Mesenchymal stem cell (in vitro differentiated cells and primary cell): ENCODE measurements around the gene PPP1R9B.
A peak's percentile ranks its signal among the peaks of the same experiment; 100 is the strongest.

Experiments
- DNase-seq: peaks from one replicate; pipeline ENCODE4 v3.0.0-alpha.2; 2013
- H2AFZ ChIP-seq: one replicate; pipeline ENCODE4 v1.6.1; 2013; ENCODE audit warnings: low read depth, mild to moderate bottlenecking, control low read depth, inconsistent platforms, low read length, moderate library complexity
- H2AK5ac ChIP-seq: 2 replicates; pipeline ENCODE4 v1.6.1; 2013; ENCODE audit warnings: low read length, moderate library complexity, mild to moderate bottlenecking, inconsistent platforms; ENCODE audit not compliant: severe bottlenecking
- H2BK120ac ChIP-seq: one replicate; pipeline ENCODE4 v1.6.1; 2013; ENCODE audit warnings: low read depth, mild to moderate bottlenecking, inconsistent platforms, low read length, moderate library complexity
- H2BK12ac ChIP-seq, 2 experiments: one replicate each; pipeline ENCODE4 v1.6.1; 2013; ENCODE audit warnings: inconsistent platforms in 2 of 2, low read length in 2 of 2, mild to moderate bottlenecking in 2 of 2, moderate library complexity in 2 of 2, control low read depth in 1 of 2
- H2BK15ac ChIP-seq: one replicate; pipeline ENCODE4 v1.6.1; 2013; ENCODE audit warnings: mild to moderate bottlenecking, low read depth, inconsistent platforms; ENCODE audit not compliant: poor library complexity, severe bottlenecking
- H2BK5ac ChIP-seq: 2 replicates; pipeline ENCODE4 v1.6.1; 2013; ENCODE audit warnings: low read depth, mild to moderate bottlenecking, low read length, control low read depth, inconsistent platforms; ENCODE audit not compliant: poor library complexity, severe bottlenecking
- H3K14ac ChIP-seq, 2 experiments: one replicate each; pipeline ENCODE4 v1.6.1; 2013; ENCODE audit warnings: inconsistent platforms in 2 of 2, low read length in 2 of 2, control low read depth in 1 of 2, mild to moderate bottlenecking in 1 of 2, moderate library complexity in 1 of 2
- H3K18ac ChIP-seq, 2 experiments: one replicate each; pipeline ENCODE4 v1.6.1; 2013; ENCODE audit warnings: inconsistent platforms in 2 of 2, low read length in 2 of 2, control low read depth in 1 of 2, low read depth in 1 of 2, mild to moderate bottlenecking in 1 of 2
- H3K23ac ChIP-seq, 2 experiments: one replicate each; pipeline ENCODE4 v1.6.1; 2013; ENCODE audit warnings: inconsistent platforms in 2 of 2, low read length in 2 of 2, mild to moderate bottlenecking in 2 of 2, moderate library complexity in 2 of 2, control low read depth in 1 of 2
- H3K27ac ChIP-seq: 2 replicates; pipeline ENCODE4 v1.5.1; 2013; ENCODE audit warnings: mild to moderate bottlenecking, moderate library complexity, low read length, control low read depth, inconsistent platforms; ENCODE audit not compliant: poor library complexity, severe bottlenecking
- H3K27me3 ChIP-seq, 2 experiments: 2 replicates each; pipeline versions ENCODE4 v1.6.1 to v1.7.0; 2013; ENCODE audit warnings: low read length in 2 of 2, mild to moderate bottlenecking in 2 of 2, moderate library complexity in 2 of 2, control low read depth in 1 of 2, inconsistent platforms in 1 of 2; ENCODE audit not compliant: control insufficient read depth in 1 of 2, insufficient read depth in 1 of 2
- H3K36me3 ChIP-seq, 2 experiments: 2 replicates each; pipeline versions ENCODE4 v1.6.1 to v1.7.0; 2013; ENCODE audit warnings: low read length in 2 of 2, control low read depth in 1 of 2, inconsistent platforms in 1 of 2, low read depth in 1 of 2, mild to moderate bottlenecking in 1 of 2; ENCODE audit not compliant: insufficient read depth in 2 of 2, control insufficient read depth in 1 of 2
- H3K4ac ChIP-seq, 2 experiments: one replicate each; pipeline ENCODE4 v1.6.1; 2013; ENCODE audit warnings: inconsistent platforms in 2 of 2, low read length in 2 of 2, mild to moderate bottlenecking in 2 of 2, moderate library complexity in 2 of 2, control low read depth in 1 of 2, low read depth in 1 of 2
- H3K4me1 ChIP-seq: 2 replicates; pipeline ENCODE4 v1.6.1; 2013; ENCODE audit warnings: low read depth, low read length, control low read depth; ENCODE audit not compliant: control insufficient read depth, insufficient read depth
- H3K4me2 ChIP-seq: 2 replicates; pipeline ENCODE4 v1.6.1; 2013; ENCODE audit warnings: low read length, mild to moderate bottlenecking, inconsistent platforms; ENCODE audit not compliant: poor library complexity, severe bottlenecking
- H3K4me3 ChIP-seq, 2 experiments: 2 replicates each; pipeline versions ENCODE4 v1.5.1 to v1.7.0; 2013; ENCODE audit warnings: low read length in 2 of 2, mild to moderate bottlenecking in 2 of 2, control low read depth in 1 of 2, low read depth in 1 of 2; ENCODE audit not compliant: insufficient read depth in 1 of 2
- H3K79me1 ChIP-seq: replicated peaks from 2 replicates; pipeline ENCODE4 v1.6.1; 2013; ENCODE audit warnings: mild to moderate bottlenecking, control low read depth, low read length, inconsistent platforms; ENCODE audit not compliant: poor library complexity, severe bottlenecking
- H3K9ac ChIP-seq: 2 replicates; pipeline ENCODE4 v1.7.0; 2013; ENCODE audit warnings: mild to moderate bottlenecking, low read length, moderate library complexity
- H3K9me3 ChIP-seq: 2 replicates; pipeline ENCODE4 v1.7.0; 2013; ENCODE audit warnings: mild to moderate bottlenecking, low read length; ENCODE audit not compliant: control insufficient read depth
- H4K8ac ChIP-seq: one replicate; pipeline ENCODE4 v1.6.1; 2013; ENCODE audit warnings: inconsistent platforms, mild to moderate bottlenecking, low read length, moderate library complexity
- H4K91ac ChIP-seq: one replicate; pipeline ENCODE4 v1.6.1; 2013; ENCODE audit warnings: mild to moderate bottlenecking, low read length, inconsistent platforms
- WGBS: methylation state at CpG from one replicate; pipeline ENCODE4 v1.1.7; 2013; ENCODE audit warnings: mixed read lengths; 5-methylcytosine and 5-hydroxymethylcytosine counted together

The PPP1R9B gene

GRCh38 chr17:50107790-50108414, 42.6 kb downstream of the PPP1R9B start:
- Histone ChIP-seq H3K79me1 (peaks cover 20% of the 10 kb centered on the region), H2AK5ac (no peak overlapping the region), H3K9me3 (no peaks in the 10 kb centered on the region), H2BK15ac (no peak overlapping the region), H3K4me1 (peaks cover 23% of the 10 kb centered on the region), H2BK5ac (no peak overlapping the region), H3K36me3 (peaks cover 53 to 91% of the 10 kb centered on the region in 2 experiments), H3K4me3 (no peak overlapping the region), H2BK12ac (no peak overlapping the region), H4K91ac (no peak overlapping the region), H3K27me3 (no peaks in the 10 kb centered on the region), H3K27ac (no peak overlapping the region), H2BK120ac (no peak overlapping the region), H3K14ac (no peak overlapping the region), H4K8ac (no peak overlapping the region), H3K18ac (no peak overlapping the region), H3K23ac (no peak overlapping the region), H3K4me2 (no peak overlapping the region), H2AFZ (no peak overlapping the region), H3K9ac (no peak overlapping the region), H3K4ac (no peak overlapping the region)
- WGBS, result 89% methylated on average over 10 of the region's 10 CpGs
- DNase-seq, result peak; percentile 29

- Histone ChIP-seq H3K27me3 (no peaks in the 10 kb centered on the region), H3K23ac (no peak overlapping the region), H4K8ac (no peak overlapping the region), H2BK15ac (no peak overlapping the region), H2AFZ (no peak overlapping the region), H2AK5ac (no peak overlapping the region), H3K9me3 (no peaks in the 10 kb centered on the region), H3K4ac (no peak overlapping the region), H3K4me2 (no peak overlapping the region), H3K79me1 (peaks cover 23% of the 10 kb centered on the region), H3K27ac (no peak overlapping the region), H3K9ac (no peak overlapping the region), H3K4me3 (no peak overlapping the region), H4K91ac (no peak overlapping the region), H2BK5ac (no peak overlapping the region), H2BK12ac (no peak overlapping the region), H3K14ac (no peak overlapping the region), H3K18ac (no peak overlapping the region), H3K36me3 (peaks cover 53 to 79% of the 10 kb centered on the region in 2 experiments), H2BK120ac (no peak overlapping the region), H3K4me1 (peaks cover 26% of the 10 kb centered on the region)
- no peak for DNase-seq
- WGBS, result 76% methylated on average over 12 of the region's 13 CpGs
Observed at GRCh38 chr17:50106393-50107131, 43.9 kb downstream of the PPP1R9B start.

- H3K14ac ChIP-seq, result no peak overlapping the region
- H3K4me3 ChIP-seq, result no peak overlapping the region
- H3K4me1 ChIP-seq, result peaks cover 27% of the 10 kb centered on the region
- H3K27ac ChIP-seq, result no peak overlapping the region
- H3K9ac ChIP-seq, result no peak overlapping the region
- H3K23ac ChIP-seq, result no peak overlapping the region
- H3K27me3 ChIP-seq, result no peaks in the 10 kb centered on the region
- no peak overlapping the region for H2BK120ac ChIP-seq
- H2AK5ac ChIP-seq, result no peak overlapping the region
- no peak overlapping the region for H2BK5ac ChIP-seq
- no peak overlapping the region for H2BK12ac ChIP-seq
- H3K9me3 ChIP-seq, result no peaks in the 10 kb centered on the region
- H2BK15ac ChIP-seq, result no peak overlapping the region
- H3K79me1 ChIP-seq, result peaks cover 23% of the 10 kb centered on the region
- H3K4me2 ChIP-seq, result no peak overlapping the region
- peaks cover 49 to 71% of the 10 kb centered on the region in 2 experiments for H3K36me3 ChIP-seq
- no peak for DNase-seq
- H4K91ac ChIP-seq, result no peak overlapping the region
- 90% methylated on average over 17 of the region's 21 CpGs for WGBS
- H3K4ac ChIP-seq, result no peak overlapping the region
- no peak overlapping the region for H3K18ac ChIP-seq
- H2AFZ ChIP-seq, result no peak overlapping the region
- H4K8ac ChIP-seq, result no peak overlapping the region
Observed at GRCh38 chr17:50105811-50106210, 44.7 kb downstream of the PPP1R9B start.

- H2BK120ac ChIP-seq, result no peak overlapping the region
- peaks cover 39% of the 10 kb centered on the region for H3K4me1 ChIP-seq
- no peak overlapping the region for H2BK12ac ChIP-seq
- H3K9me3 ChIP-seq, result no peaks in the 10 kb centered on the region
- H3K27me3 ChIP-seq, result no peaks in the 10 kb centered on the region
- no peak overlapping the region for H3K23ac ChIP-seq
- no peak overlapping the region for H2BK5ac ChIP-seq
- H2AFZ ChIP-seq, result no peak overlapping the region
- no peak overlapping the region for H4K91ac ChIP-seq
- no peak overlapping the region for H3K4ac ChIP-seq
- no peak overlapping the region for H4K8ac ChIP-seq
- peaks cover 23% of the 10 kb centered on the region for H3K79me1 ChIP-seq
- H3K36me3 ChIP-seq, result peaks cover 44 to 58% of the 10 kb centered on the region in 2 experiments
- H3K4me2 ChIP-seq, result no peak overlapping the region
- H3K14ac ChIP-seq, result no peak overlapping the region
- no peak overlapping the region for H2BK15ac ChIP-seq
- no peak overlapping the region for H3K18ac ChIP-seq
- H3K27ac ChIP-seq, result no peak overlapping the region
- H3K4me3 ChIP-seq, result no peak overlapping the region
- H2AK5ac ChIP-seq, result no peak overlapping the region
- DNase-seq, result no peak
- no peak overlapping the region for H3K9ac ChIP-seq
- 91% methylated on average over 5 of the region's 5 CpGs for WGBS
Observed at GRCh38 chr17:50103941-50104340, 46.5 kb downstream of the PPP1R9B start.
